SK-N-DZ (cell line): ENCODE data around the gene SMIM5.

Source experiments
- DNase-seq: peaks from one replicate; pipeline ENCODE4 v3.0.0-alpha.2; 2015; ENCODE audit warnings: low spot score

SMIM5 gene

GRCh38 chr17:75602644-75603043 lies 30.6 kb upstream of the SMIM5 start:
- DNase-seq, result no peak

GRCh38 chr17:75603123-75603522 lies 30.1 kb upstream of the SMIM5 start:
- no peak for DNase-seq

GRCh38 chr17:75604034-75604695 lies 29.1 kb upstream of the SMIM5 start:
- no peak for DNase-seq

- no peak for DNase-seq
Measured at GRCh38 chr17:75605790-75606189, 27.4 kb upstream of the SMIM5 start.

- no peak for DNase-seq
Measured at GRCh38 chr17:75607086-75607485, 26.1 kb upstream of the SMIM5 start.

GRCh38 chr17:75610103-75610984 lies 22.9 kb upstream of the SMIM5 start:
- no peak for DNase-seq

GRCh38 chr17:75611851-75612429 lies 21.3 kb upstream of the SMIM5 start:
- no peak for DNase-seq

- DNase-seq, result no peak
Measured at GRCh38 chr17:75612906-75613626, 20.2 kb upstream of the SMIM5 start.

GRCh38 chr17:75614006-75614405 lies 19.2 kb upstream of the SMIM5 start:
- DNase-seq, result no peak

- DNase-seq, result no peak
Measured at GRCh38 chr17:75614556-75615270, 18.5 kb upstream of the SMIM5 start.

GRCh38 chr17:75615301-75615700 lies 17.9 kb upstream of the SMIM5 start:
- peak; percentile 65 for DNase-seq

- no peak for DNase-seq
Measured at GRCh38 chr17:75616521-75617122, 16.6 kb upstream of the SMIM5 start.

- no peak for DNase-seq
Measured at GRCh38 chr17:75617218-75617617, 16.0 kb upstream of the SMIM5 start.

- no peak for DNase-seq
Measured at GRCh38 chr17:75617675-75618074, 15.6 kb upstream of the SMIM5 start.

- peak; percentile 82 for DNase-seq
Measured at GRCh38 chr17:75619506-75620431, 13.5 kb upstream of the SMIM5 start.

GRCh38 chr17:75621489-75621888 lies 11.7 kb upstream of the SMIM5 start:
- DNase-seq, result no peak

- DNase-seq, result no peak
Measured at GRCh38 chr17:75622076-75622475, 11.2 kb upstream of the SMIM5 start.

GRCh38 chr17:75622771-75623273 lies 10.4 kb upstream of the SMIM5 start:
- no peak for DNase-seq

- DNase-seq, result no peak
Measured at GRCh38 chr17:75623386-75623785, 9.8 kb upstream of the SMIM5 start.

- DNase-seq, result no peak
Measured at GRCh38 chr17:75624021-75624420, 9.2 kb upstream of the SMIM5 start.
